Skeletal muscle cell (primary cell): ENCODE results near the gene SMARCC2.

Source experiments
- DNase-seq: peaks from one replicate; pipeline ENCODE4 v3.0.0-alpha.2; 2010; ENCODE audit warnings: low read depth
- H3K4me3 ChIP-seq: 2 replicates; pipeline ENCODE4 v1.5.1; 2011; ENCODE audit warnings: low read depth, mild to moderate bottlenecking, control low read depth, low read length, moderate library complexity

Gene SMARCC2

GRCh38 chr12:56189099-56189917, at the start of gene SMARCC2:
Gene SMARCC2 (minus strand): TSS chr12:56189483. CDS start chr12:56189461, 22 bp downstream.
- DNase-seq = peak; percentile 47
- peak within 1 kb of the TSS; percentile 93 for H3K4me3 ChIP-seq

DNA sequence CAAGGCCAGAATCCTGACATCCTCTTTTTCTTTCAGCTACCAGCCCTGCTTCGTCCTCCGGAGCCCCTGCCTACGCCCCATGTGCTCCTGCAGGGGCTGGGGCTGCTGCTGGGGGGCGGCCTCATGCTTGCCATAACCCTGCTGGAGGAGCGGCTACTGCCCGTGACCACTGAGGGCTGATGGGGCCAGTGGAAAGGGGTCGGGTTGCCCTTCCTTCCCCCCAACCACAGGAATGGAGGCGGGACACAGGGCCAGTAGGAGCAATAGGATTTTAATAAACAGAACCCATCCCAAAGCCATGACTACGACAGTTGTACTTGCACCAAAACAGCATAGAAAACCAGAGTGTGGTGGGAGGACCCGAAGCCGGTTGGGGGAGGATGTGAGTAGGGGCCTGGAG, 48.3 kb upstream of the SMARCC2 start:
- no peak for DNase-seq
- no peak overlapping the region for H3K4me3 ChIP-seq

DNA sequence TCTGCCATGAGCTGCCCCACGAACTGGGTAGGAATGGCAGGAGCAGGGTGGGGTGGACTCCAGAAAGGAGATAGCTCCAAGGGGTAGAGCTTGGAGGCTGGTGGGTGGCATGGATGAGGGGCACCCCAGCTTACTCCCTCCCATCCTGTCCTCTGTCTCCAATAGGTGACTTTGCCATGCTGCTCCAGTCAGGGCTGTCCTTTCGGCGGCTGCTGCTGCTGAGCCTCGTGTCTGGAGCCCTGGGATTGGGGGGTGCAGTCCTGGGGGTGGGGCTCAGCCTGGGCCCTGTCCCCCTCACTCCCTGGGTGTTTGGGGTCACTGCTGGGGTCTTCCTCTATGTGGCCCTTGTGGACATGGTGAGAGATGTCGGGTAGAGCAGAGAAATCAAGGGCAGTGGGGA, 47.7 kb upstream of the SMARCC2 start:
- DNase-seq = no peak
- H3K4me3 ChIP-seq = no peak overlapping the region

GRCh38 chr12:56236091-56236490, 46.8 kb upstream of the SMARCC2 start:
- no peak overlapping the region for H3K4me3 ChIP-seq
- DNase-seq = no peak

DNA sequence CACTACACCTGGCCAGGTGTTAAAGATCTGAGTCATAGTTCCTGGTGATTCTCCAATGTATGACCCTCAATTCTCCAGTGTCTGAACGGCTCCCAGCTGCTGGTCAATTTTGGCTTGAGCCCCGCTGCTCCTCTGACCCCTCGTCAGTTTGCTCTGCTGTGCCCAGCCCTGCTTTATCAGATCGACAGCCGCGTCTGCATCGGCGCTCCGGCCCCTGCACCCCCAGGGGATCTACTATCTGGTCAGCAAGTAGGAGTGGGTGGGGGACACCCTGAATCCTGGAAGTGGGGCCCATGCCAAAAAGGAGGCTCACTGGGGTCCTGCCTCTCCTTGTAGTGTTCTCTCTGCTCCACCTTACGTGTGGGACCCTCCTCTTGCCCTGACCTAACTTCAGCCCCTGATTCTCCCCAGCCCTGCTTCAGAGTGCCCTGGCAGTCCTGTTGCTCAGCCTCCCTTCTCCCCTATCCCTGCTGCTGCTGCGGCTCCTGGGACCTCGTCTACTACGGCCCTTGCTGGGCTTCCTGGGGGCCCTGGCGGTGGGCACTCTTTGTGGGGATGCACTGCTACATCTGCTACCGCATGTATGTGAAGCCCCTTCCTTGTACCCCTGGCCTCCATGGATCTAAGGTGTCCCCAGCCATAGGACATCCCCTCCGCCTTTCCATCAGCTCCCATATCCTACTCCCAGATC, 45.6 kb upstream of the SMARCC2 start:
- DNase-seq = no peak
- no peak overlapping the region for H3K4me3 ChIP-seq

DNA sequence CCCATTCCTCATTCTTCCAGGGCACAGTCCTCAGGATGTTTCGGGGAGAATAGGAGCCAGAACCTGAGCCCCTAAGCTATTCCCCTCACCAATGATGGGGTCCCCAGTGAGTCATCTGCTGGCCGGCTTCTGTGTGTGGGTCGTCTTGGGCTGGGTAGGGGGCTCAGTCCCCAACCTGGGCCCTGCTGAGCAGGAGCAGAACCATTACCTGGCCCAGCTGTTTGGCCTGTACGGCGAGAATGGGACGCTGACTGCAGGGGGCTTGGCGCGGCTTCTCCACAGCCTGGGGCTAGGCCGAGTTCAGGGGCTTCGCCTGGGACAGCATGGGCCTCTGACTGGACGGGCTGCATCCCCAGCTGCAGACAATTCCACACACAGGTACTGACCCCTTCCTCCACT, 41.9 kb upstream of the SMARCC2 start:
- no peak for DNase-seq
- H3K4me3 ChIP-seq = no peak overlapping the region

DNA sequence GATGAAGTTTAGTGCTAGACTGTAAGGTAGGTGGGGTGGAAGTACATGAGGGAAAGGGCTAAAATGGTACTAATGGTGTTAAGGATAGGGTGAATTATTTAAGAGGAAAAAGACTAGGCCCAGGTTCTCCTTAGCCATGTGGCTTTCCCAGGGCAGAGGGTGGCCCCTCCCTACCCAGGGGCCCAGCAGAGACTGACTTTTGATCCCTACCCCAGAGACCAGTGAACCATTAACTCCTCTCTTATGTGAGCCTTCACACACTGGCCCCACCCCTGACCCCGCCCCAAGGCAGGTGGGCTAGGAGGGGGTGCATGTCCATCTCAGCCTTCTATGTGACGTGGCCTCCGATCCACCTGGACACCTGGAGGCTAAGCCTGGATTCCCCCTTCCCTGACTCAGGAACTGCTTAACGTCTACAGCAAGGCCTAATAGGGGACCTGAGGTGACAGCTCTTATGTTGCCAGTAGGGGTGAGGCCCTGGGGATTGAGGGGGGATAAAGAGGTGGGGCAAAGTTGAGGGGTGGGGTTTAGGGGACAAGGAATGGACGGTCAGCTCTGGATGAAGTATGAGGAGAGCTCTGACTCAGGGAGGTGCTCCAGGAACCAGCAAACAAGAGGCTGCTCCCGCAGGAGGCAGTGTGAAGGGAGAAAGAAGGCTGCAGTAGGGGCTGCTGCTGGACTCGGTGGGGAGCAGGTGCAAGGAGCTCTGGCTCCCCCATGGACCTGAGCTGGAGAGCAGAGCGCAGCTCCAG, 41.3 kb upstream of the SMARCC2 start:
- no peak overlapping the region for H3K4me3 ChIP-seq
- no peak for DNase-seq

- DNase-seq = no peak
- H3K4me3 ChIP-seq = no peak within 1 kb of the TSS
Measured at GRCh38 chr12:56229916-56230431, 40.7 kb upstream of the SMARCC2 start, which contains the start of gene SLC39A5. Gene SLC39A5 (plus strand): TSS chr12:56230051. CDS start chr12:56231275, 1,224 bp downstream.

DNA sequence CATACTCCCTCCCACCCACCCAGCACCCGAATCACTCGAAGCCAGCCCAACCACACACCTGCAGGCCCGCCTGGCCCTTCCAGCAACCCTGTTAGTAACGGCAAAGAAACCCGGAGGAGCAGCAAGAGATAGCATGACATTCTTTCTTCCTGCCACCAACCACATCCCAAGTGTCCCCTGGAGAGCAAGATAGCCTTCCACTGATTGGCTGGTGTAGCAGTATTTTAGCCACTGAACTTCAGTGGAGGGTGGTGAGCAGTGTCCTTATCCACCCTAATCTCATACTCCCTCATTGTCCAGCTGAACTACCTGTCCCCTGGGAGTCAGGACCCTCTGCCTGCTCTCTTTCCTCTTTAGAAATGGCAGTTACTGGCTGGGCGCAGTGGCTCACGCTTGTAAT, 39.8 kb upstream of the SMARCC2 start:
- no peak for DNase-seq
- no peak overlapping the region for H3K4me3 ChIP-seq

DNA sequence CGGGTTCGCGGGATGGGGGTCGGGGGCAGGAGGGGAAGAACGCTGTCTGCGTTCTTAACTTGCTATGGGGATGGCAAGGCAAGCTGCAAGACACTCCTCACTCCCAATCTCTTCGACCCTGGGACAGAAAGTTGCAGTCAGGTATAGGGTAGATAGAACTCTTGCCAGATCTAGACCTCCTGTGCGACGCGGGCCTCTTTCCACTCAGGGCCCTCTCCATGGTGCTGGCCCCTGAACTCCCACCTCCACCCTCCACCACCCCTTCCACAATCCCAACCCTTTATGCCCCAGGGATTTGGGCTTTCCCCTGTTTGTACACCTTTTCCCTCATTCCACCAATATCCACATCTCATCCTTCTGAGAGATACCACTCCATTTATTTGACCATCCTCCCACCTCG, 35.7 kb upstream of the SMARCC2 start:
- DNase-seq = no peak

DNA sequence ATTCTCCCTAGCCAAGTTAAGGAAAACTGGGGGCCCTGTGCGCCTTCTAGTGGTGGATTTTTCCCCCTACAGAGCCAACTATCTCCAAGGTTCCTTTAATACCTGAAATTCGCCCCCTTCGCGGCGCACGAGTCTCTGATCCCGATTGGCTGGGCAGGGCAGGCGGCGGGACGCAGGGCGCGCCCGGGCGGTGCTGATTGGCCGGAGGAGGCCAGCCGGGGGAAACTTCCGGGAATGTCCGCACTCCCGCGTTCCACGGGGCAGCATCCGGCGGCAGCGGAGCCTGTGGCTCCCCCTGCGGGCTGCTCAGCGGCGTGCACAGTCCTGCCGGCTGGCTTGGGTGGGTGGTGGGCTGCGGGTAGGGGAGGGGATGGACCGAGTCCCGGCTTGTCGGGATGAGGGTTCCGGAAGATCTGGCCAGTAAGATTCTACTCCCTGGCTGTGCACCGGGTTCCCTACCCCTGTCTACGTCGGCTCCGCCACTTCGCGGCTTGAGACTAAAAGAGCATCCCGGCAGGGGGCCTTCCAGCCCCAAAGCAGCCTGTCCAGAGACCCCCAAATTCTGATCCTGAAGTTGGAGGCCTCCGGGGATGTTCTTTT, 34.9 kb upstream of the SMARCC2 start, which contains the start of gene NABP2:
Gene NABP2 (plus strand): TSS at position 241 of the 600 bp plus-strand sequence. CDS start 515 bp downstream, outside the sequence.
- H3K4me3 ChIP-seq = peak within 1 kb of the TSS; percentile 71
- DNase-seq = peak; percentile 89

More for the DNA sequence above, 35.7 kb upstream of the SMARCC2 start:
- peak overlapping the region; percentile 71 for H3K4me3 ChIP-seq

GRCh38 chr12:56223571-56224101, 34.4 kb upstream of the SMARCC2 start:
- peak overlapping the region; percentile 15 for H3K4me3 ChIP-seq
- DNase-seq = no peak

DNA sequence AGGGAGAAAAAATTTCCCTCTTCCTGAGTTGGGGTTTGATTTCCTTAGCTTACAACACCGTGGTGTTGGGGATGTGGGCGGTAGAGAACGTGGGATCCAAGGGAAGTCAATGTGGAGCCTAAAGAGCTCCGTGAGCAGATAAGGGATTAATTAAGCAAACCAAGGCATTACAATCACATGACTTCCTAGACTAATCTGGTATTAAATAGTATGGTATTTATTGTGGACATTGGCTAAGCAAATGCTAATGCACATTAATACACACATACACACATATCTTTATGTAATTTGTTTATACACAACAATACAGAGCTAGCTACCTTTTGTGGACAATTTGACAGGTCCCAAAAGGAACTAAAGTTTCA, 33.2 kb upstream of the SMARCC2 start:
- no peak for DNase-seq
- peak overlapping the region; percentile 89 for H3K4me3 ChIP-seq

- peak; percentile 92 for DNase-seq
- H3K4me3 ChIP-seq = peak within 1 kb of the TSS; percentile 89
Measured at GRCh38 chr12:56221757-56222530, 32.7 kb upstream of the SMARCC2 start, which contains the start of gene RNF41. Gene RNF41 (minus strand): TSS chr12:56221922. CDS start chr12:56214047, 7,875 bp downstream.

DNA sequence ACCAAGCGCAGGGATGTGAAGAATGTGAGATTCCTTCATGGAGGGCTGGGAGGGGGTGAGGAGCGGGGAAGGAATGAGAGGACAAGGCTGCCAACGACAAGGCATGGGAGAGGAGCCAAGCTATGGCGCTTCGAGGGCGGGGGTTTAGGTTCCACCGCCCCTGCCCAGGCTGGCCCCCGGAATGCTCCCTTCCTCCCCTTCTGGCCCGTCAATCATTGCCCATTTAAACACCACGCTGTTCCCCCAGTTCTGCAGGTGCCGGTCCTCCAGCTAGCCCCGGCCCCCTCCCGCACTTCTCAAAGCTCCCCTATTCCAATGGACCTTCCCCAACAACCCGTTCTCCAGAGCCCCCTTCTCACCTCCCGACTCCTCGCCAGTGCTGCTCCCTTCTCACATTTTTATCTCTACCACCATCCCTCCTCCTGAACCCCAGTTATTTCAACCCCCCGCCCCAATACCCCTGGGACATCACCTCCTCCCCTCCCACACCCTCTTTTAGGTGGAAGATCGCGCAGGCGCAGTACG, 32.0 kb upstream of the SMARCC2 start:
- peak; percentile 33 for DNase-seq

GRCh38 chr12:56220611-56221231, 31.4 kb upstream of the SMARCC2 start:
- peak overlapping the region; percentile 89 for H3K4me3 ChIP-seq
- DNase-seq = no peak

More for the DNA sequence above, 32.0 kb upstream of the SMARCC2 start:
- H3K4me3 ChIP-seq = peak overlapping the region; percentile 89

- no peak for DNase-seq
- H3K4me3 ChIP-seq = no peak overlapping the region
Measured at GRCh38 chr12:56219840-56220239, 30.6 kb upstream of the SMARCC2 start.
